Bronchial epithelial cell (primary cell): ENCODE data around the gene GABRB3. TPM values are rescaled to one million over a fixed set of nuclear protein-coding genes. Genes with fewer than 3 reads are reported as not detected.

Experiments used
- DNase-seq: peaks from one replicate; pipeline ENCODE4 v3.0.0-alpha.2; 2010; ENCODE audit warnings: low read depth
- FAIRE-seq: peaks from 2 replicates; lab custom pipeline; 2011; peaks lifted over from hg19 to GRCh38; lab: Jason Lieb, UNC
- H3K27me3 ChIP-seq: 2 replicates; pipeline ENCODE4 v1.5.1; 2011; ENCODE audit warnings: low read length; ENCODE audit not compliant: control insufficient read depth, insufficient read depth
- H3K36me3 ChIP-seq: 2 replicates; pipeline ENCODE4 v1.5.1; 2011; ENCODE audit warnings: low read length; ENCODE audit not compliant: control insufficient read depth, insufficient read depth
- H3K4me3 ChIP-seq: 2 replicates; pipeline ENCODE4 v1.5.1; 2011; ENCODE audit warnings: mild to moderate bottlenecking, low read depth, low read length, control low read depth
- CTCF ChIP-seq: IDR thresholded peaks from 2 replicates; pipeline ENCODE4 v1.5.1; 2011; ENCODE audit warnings: mild to moderate bottlenecking, moderate library complexity, low read length, control low read depth, inconsistent platforms; ENCODE audit not compliant: insufficient read depth, severe bottlenecking
- total RNA-seq: library from RNA; depleted of rRNA; stranded (reverse); fragments of >200 nt; gene quantifications from 2 replicates; pipeline ENCODE4 v1.2.1, GENCODE V29; 2014

Gene GABRB3
- total RNA-seq, 1 donor from 2014 or later: 1.1 TPM

DNA sequence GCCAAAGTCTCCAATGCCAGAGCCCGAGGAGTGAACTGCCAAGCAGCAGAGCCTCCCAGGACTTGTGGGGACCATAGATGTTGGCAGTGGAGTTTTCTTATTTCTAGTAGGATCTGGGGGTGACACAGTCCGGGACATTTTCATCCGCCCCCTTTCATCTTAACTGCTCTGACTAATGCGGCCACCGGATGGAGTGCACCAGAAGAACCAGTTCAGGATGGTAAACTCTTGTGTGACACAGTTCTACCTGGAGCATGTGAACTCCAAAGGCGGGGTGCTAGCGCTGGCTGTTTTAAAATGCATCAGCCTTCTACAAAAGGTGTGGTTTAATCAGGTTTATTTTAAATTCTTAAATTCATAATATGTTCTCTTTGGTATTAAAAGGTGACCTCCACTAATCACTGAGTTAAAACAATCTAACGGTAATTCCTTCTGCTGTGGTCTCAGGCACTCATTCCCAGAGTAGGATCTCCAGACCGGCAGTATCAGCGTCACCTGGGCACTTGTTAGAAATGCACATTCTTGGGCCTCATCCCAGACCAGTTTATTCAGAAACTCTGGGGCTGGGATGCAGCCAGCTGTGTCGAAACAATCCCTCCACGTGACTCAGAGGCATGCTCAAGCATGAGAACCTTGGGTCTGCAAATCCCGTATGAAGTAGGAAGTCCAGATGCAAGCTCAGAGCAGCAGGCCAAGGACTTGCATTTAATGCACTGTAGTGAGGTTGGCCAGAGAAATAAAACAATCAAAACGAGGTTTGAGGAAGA lies 105.5 kb downstream of the GABRB3 start:
- no peak for TF ChIP-seq CTCF
- Histone ChIP-seq H3K27me3 (no peaks in the 10 kb centered on the region), H3K4me3 (no peak overlapping the region), H3K36me3 (no peaks in the 10 kb centered on the region)
- no peak for FAIRE-seq
- peak; percentile 63 for DNase-seq

DNA sequence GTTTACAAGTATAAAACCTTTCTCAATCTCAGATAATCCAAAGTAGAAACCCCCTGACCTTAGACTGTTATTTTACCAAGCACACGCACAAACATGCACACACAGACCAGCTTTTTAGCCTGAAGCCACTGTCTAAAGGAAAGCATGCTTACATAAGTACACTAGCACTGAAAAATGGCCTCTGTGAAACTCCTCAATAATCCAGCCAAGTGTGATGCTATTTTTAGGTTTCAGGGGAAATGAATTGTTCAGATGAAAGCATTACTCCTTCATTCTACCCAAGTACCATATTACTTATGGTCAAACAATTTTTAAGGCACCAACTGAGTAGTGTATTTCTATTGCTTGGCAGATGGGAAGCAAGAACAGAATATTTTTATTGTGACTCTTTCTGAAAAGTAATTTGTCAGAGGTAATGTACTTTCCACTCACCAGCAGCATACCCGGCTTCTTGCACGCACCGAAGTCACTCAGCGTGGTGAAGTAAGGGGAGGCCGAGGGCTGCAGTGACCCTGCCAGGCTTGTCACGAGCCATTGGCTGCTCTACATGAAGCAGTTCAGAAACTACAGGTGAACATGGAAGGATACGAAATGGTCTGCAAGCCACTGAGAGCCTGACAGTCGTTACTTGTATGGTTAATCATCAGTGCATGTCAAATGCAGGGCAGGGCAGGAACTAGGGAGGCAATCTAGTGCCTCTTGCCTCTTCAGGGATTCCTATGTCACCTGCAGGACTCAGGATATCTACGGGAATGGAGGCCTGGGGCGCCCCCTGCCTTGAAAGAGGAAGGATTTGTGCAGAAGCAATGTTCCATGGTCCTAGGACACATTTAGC lies 106.7 kb downstream of the GABRB3 start:
- no peaks in the 10 kb centered on the region for H3K27me3 ChIP-seq
- no peaks in the 10 kb centered on the region for H3K36me3 ChIP-seq
- no peak overlapping the region for H3K4me3 ChIP-seq
- TF ChIP-seq CTCF: no peak
- peak; percentile 1 for DNase-seq
- FAIRE-seq: peak; percentile 36

- Histone ChIP-seq H3K4me3 (no peak overlapping the region), H3K36me3 (no peaks in the 10 kb centered on the region), H3K27me3 (no peaks in the 10 kb centered on the region)
- DNase-seq (no peak), FAIRE-seq (no peak)
- TF ChIP-seq CTCF: no peak
Measured at GRCh38 chr15:26662283-26662682, 110.6 kb downstream of the GABRB3 start.

- no peak for DNase-seq
- FAIRE-seq: no peak
- H3K4me3 ChIP-seq: no peak overlapping the region
- H3K36me3 ChIP-seq: no peaks in the 10 kb centered on the region
- TF ChIP-seq CTCF: no peak
- H3K27me3 ChIP-seq: no peaks in the 10 kb centered on the region
Measured at GRCh38 chr15:26661748-26662147, 111.1 kb downstream of the GABRB3 start.

DNA sequence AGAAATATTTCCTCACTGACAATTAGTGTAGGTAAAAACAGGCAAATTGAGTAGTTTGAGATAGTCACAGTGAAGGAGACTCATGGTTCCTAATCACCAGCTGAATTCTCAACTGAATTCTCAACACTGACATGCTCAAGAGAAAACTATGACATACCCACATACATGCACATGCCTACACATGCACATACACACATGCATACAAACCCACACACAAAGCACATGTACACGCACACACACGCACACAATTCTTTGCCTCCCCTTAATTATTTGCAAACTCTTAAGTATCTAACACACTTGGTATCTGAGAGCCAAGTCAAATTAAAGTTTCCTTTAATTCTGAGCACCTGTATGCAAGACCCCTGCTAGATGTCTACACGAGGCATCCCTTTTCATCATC lies 111.8 kb downstream of the GABRB3 start:
- no peak for DNase-seq
- no peak for TF ChIP-seq CTCF
- no peak for FAIRE-seq
- Histone ChIP-seq H3K27me3 (no peaks in the 10 kb centered on the region), H3K4me3 (no peak overlapping the region), H3K36me3 (no peaks in the 10 kb centered on the region)
